ENCODE data around the gene TSPAN4. TPM values are rescaled to one million over a fixed set of nuclear protein-coding genes. Genes with fewer than 3 reads are reported as not detected.

The TSPAN4 gene
- total RNA-seq, 4 donors from 2014 or later = 139 to 256 (median 221) TPM

- no peak for TF ChIP-seq POLR2A (IDR thresholded peaks at IDR 0.05)
- no peak for TF ChIP-seq EP300 (IDR thresholded peaks at IDR 0.05)
- TF ChIP-seq CTCF (IDR thresholded peaks at IDR 0.05) = no peak
- no peak for DNase-seq (ENCODE audit: low spot score in 2 of 2)
- H3K27me3 ChIP-seq = no peaks in the 10 kb centered on the region
- H3K9me3 ChIP-seq = no peaks in the 10 kb centered on the region
- no peak overlapping the region for H3K4me3 ChIP-seq
- peaks cover 0 to 23% (median 0%) of the 10 kb centered on the region in 3 donors for H3K36me3 ChIP-seq
- H3K27ac ChIP-seq = peak overlapping the region in 2 of 4 donors; percentile 51 to 55
- WGBS, 2 donors = 61 to 71% methylated on average over 12 to 20 of the region's 20 CpGs
- peaks cover 0 to 96% (median 15%) of the 10 kb centered on the region in 4 donors for H3K4me1 ChIP-seq
Observed at GRCh38 chr11:854601-855329, 12.1 kb downstream of the TSPAN4 start.

GRCh38 chr11:855330-855674 lies 12.7 kb downstream of the TSPAN4 start:
- 45 to 90% methylated on average over 4 to 6 of the region's 7 CpGs for WGBS, 2 donors
- H3K4me1 ChIP-seq = peaks cover 0 to 97% (median 17%) of the 10 kb centered on the region in 4 donors
- TF ChIP-seq EP300 (IDR thresholded peaks at IDR 0.05) = no peak
- TF ChIP-seq CTCF (IDR thresholded peaks at IDR 0.05) = no peak
- TF ChIP-seq POLR2A (IDR thresholded peaks at IDR 0.05) = no peak
- H3K27ac ChIP-seq = peak overlapping the region in 1 of 4 donors; percentile 51
- DNase-seq (ENCODE audit: low spot score in 2 of 2) = no peak
- H3K27me3 ChIP-seq = no peaks in the 10 kb centered on the region
- no peaks in the 10 kb centered on the region for H3K9me3 ChIP-seq
- H3K4me3 ChIP-seq = no peak overlapping the region
- peaks cover 0 to 23% (median 0%) of the 10 kb centered on the region in 3 donors for H3K36me3 ChIP-seq

- Histone ChIP-seq H3K4me3 (no peak overlapping the region), H3K27me3 (no peaks in the 10 kb centered on the region), H3K27ac (peak overlapping the region in 1 of 4 donors; percentile 51), H3K4me1 (peaks cover 0 to 97% (median 17%) of the 10 kb centered on the region in 4 donors), H3K9me3 (no peaks in the 10 kb centered on the region), H3K36me3 (peaks cover 0 to 23% (median 0%) of the 10 kb centered on the region in 3 donors)
- no peak for DNase-seq (ENCODE audit: low spot score in 2 of 2)
- WGBS, 2 donors = 63 to 86% methylated on average over 2 to 10 of the region's 12 CpGs
- TF ChIP-seq POLR2A (IDR thresholded peaks at IDR 0.05) (no peak), CTCF (IDR thresholded peaks at IDR 0.05) (no peak), EP300 (IDR thresholded peaks at IDR 0.05) (no peak)
Observed at GRCh38 chr11:855796-856195, 13.1 kb downstream of the TSPAN4 start.

- Histone ChIP-seq H3K27me3 (no peaks in the 10 kb centered on the region), H3K27ac (peak overlapping the region in 1 of 4 donors; percentile 51), H3K4me1 (peaks cover 0 to 97% (median 17%) of the 10 kb centered on the region in 4 donors), H3K4me3 (no peak overlapping the region), H3K9me3 (no peaks in the 10 kb centered on the region), H3K36me3 (peaks cover 0 to 23% (median 0%) of the 10 kb centered on the region in 3 donors)
- DNase-seq (ENCODE audit: low spot score in 2 of 2) = no peak
- no peak for TF ChIP-seq EP300 (IDR thresholded peaks at IDR 0.05)
- TF ChIP-seq POLR2A (IDR thresholded peaks at IDR 0.05) = no peak
- no peak for TF ChIP-seq CTCF (IDR thresholded peaks at IDR 0.05)
- WGBS, 2 donors = 66 to 88% methylated on average over 7 to 8 of the region's 8 CpGs
Observed at GRCh38 chr11:856397-856796, 13.7 kb downstream of the TSPAN4 start.

- Histone ChIP-seq H3K9me3 (no peaks in the 10 kb centered on the region), H3K4me3 (no peak overlapping the region), H3K36me3 (peaks cover 0 to 27% (median 0%) of the 10 kb centered on the region in 3 donors), H3K4me1 (peaks cover 0 to 96% (median 20%) of the 10 kb centered on the region in 4 donors), H3K27ac (no peak overlapping the region), H3K27me3 (no peaks in the 10 kb centered on the region)
- 83 to 85% methylated on average over 24 to 27 of the region's 27 CpGs for WGBS, 2 donors
- no peak for TF ChIP-seq CTCF (IDR thresholded peaks at IDR 0.05)
- TF ChIP-seq EP300 (IDR thresholded peaks at IDR 0.05) = no peak
- no peak for TF ChIP-seq POLR2A (IDR thresholded peaks at IDR 0.05)
- no peak for DNase-seq (ENCODE audit: low spot score in 2 of 2)
Observed at GRCh38 chr11:858053-858761, 15.6 kb downstream of the TSPAN4 start.

Data from tibial nerve (tissue), 4 donors.